Mucosa of gallbladder (tissue), 1 donor: ENCODE data around the gene NDST4. TPM values are rescaled to one million over a fixed set of nuclear protein-coding genes. Genes with fewer than 3 reads are reported as not detected.

Experiments used
- DNase-seq: peaks from one replicate; pipeline ENCODE4 v3.0.0-alpha.2; 2020; ENCODE audit warnings: low spot score
- total RNA-seq: library from RNA; stranded (reverse); gene quantifications from one replicate; pipeline ENCODE4 v1.2.1, GENCODE V29; 2021
- donor health status: DM: no; HTN: no; CAD: no.

Gene NDST4
- total RNA-seq, 1 donor from 2014 or later: 0.40 TPM

DNA sequence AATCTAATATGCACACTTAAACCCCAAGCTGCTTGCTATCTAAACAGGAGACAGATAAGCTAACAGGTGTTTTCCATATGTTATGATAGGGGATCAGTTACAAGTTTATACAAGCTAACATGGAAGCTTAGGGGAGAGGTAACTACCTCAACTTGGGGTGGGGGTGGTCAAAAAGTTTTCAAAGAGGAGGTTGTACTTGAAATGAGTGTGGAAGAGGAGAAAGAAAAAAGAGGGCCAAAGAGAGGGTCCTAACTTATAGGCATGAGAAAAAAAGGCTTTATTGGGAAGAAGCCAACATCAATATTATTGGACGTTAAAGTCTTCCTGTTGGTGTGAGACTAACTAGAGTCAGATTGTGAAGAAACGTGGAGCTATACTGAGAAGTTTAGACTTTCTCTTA lies 205.9 kb downstream of the NDST4 start:
- no peak for DNase-seq

DNA sequence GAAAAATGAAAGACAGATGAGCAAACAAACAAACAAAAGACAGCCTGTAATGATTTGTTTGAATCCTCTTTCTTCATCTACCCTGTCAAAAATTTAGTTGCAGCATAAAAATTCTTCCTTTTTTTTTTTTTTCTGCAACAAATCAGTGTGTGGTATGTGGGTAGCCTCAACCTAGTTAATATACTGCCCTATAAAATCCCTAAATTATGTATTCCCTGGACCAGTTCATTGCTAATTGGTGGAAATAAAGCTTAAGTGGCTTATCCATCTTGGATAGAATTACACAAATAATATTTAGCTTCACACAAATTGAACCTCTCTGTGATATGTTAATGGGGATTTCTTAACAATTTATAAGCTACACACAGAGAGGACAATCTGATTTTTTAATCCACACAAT lies 208.4 kb downstream of the NDST4 start:
- no peak for DNase-seq

DNA sequence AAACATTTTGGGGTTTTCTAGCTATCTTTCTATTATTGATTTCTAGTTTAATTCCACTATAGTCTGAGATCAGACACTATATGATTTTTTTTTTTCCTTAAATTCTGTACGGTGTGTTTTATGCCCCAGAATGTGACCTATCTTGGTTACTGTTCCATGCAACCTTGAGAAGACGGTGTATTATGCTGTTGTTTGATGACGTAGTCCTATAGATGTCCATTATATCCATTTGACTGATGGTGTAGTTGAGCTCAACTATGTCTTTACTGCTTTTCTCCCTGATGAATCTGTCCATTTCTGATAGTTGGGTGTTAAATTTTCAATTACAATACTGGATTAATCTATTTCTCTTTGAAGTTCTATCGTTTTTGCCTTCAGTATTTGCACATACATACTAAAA lies 212.5 kb downstream of the NDST4 start:
- DNase-seq: no peak

DNA sequence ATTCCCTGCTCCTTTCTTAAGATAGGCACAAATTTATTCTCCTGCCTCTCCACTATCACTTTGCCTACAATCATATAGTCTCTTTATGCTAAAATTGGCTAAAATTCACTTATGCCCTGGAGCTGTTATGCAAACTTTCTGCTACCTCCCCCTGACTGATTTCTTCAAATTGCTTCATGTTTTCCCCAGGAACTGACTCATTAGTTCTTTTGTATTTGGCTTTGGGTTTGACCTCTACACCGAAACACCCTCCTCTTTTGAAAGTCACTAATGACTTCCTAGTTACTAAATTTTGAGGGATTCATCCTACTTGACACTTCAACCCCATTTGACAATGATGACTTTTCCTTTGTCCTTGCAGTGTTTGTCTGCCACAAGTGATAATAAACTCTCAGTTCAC lies 222.6 kb downstream of the NDST4 start:
- no peak for DNase-seq

DNA sequence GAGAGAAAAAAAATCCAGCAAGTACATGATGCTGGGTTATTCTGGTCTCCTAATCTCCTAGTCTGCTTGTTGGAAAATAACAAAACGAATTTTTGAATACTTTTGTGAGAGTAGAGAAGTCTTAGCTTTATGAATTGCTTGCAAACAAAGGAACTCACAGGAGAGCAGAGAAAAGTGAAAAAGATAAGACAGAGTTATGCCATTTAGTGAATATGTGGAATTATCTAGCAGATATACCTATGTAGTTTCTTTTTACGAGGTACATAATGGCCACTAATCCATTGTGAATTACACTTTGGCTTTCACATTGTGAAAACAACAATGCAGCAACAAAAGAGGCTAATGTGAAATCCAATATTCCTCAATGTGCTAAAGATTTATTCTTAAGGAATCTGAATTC lies 226.7 kb downstream of the NDST4 start:
- DNase-seq: no peak

DNA sequence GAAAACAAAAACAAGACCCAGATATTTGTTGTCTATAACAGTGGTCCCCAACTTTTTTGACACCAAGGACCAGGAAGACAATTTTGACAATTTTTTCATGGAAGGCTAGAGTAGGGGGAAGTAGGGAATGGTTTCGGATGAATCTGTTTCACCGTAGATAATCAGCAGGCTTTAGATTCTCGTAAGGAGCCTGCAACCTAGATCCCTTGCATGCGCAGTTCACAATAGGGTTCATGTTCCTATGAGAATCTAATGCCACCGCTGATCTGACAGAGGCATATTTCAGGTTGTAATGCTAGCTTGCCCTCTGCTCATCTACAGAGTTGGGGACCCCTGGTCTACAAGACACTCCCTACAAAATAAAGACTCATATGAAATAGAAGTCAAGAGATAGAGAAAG lies 229.8 kb downstream of the NDST4 start:
- no peak for DNase-seq

DNA sequence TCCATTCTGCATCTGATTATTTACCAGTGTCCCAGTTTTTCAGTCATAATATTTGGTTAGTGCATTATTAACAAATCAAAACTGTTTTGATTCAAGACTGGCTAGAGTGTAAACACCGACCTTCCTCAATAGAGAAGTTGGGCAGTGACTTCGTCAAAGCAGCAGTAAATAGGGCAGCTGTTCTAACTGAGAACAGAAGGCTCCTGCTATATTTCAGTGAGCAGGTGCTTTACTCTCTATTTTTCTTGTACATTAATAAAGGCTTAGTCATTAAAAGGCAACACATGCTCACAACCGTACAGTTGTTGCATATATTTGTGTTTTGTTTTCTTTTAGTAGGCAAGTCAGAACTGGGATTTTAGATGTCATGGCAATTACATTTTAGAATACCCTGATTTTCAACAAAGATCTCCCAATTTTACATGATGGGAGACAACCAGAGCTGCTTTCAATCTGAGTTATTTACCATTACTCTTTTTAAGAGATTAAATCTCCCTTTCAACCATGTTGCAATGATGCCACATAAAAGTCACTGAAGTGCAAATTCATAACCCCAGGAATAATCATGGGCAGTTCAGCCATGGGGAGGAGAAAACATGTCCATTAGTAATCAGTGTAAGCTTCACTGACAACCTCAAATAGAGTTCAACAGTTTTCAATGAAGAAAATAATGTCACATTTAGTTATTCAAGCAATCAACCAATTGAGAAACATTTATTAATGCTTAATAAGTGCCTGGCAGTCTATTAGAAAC lies 233.3 kb downstream of the NDST4 start:
- DNase-seq: no peak

DNA sequence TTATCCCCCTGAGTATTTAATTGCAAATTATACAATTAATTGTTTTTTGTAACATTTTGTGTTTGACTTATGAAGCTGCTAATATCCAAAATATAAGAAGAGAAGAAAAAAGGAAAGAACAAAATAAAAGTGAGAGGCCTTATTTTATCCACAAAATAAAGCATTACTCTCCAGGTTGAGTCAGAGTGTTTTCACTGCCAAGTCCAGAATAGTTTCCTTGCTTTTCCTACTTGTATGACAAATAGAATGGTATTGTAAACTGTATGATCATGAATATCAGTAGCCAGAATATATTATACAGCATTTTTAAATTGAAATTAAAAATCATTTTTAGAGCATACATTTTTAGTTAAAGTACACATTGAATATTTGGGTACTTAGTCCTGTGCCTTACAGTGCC lies 237.8 kb downstream of the NDST4 start:
- no peak for DNase-seq

DNA sequence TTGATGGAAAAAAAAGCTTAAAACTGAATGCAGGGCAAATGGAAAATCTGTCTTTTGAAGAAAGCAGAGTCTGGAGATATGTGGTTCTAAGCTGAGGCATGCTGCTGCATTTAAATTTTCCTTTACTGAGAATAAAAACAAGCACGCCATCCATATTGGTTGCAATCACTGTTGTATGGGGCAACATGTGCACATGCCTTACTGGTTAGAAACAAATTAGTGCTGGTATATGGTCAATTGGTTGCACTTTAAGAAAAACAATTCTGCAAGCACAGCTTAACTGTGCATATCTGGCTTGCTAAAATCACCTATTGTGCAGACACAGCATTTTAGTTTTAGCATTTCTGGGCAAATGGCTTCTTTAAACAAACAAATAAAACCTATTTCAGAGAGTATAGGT lies 239.1 kb downstream of the NDST4 start:
- DNase-seq: no peak

DNA sequence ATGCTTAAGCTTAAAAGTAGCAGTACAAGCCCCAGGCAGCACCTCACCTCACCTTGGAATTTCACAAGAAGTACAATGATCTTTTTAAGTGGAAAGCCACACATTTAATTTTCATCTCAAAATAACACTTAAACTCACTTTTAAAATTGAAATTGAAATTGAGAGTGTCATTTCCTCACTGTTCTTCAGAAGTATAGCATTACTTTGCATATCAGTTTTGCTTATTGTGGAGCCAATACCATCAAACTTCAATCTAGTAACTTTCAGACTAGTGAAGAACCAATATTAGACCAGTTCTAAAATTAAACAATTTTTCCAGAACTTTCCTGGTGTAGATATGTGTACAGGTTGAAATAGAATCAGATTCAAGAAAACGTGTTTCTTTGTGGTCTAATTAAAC lies 242.4 kb downstream of the NDST4 start:
- no peak for DNase-seq

DNA sequence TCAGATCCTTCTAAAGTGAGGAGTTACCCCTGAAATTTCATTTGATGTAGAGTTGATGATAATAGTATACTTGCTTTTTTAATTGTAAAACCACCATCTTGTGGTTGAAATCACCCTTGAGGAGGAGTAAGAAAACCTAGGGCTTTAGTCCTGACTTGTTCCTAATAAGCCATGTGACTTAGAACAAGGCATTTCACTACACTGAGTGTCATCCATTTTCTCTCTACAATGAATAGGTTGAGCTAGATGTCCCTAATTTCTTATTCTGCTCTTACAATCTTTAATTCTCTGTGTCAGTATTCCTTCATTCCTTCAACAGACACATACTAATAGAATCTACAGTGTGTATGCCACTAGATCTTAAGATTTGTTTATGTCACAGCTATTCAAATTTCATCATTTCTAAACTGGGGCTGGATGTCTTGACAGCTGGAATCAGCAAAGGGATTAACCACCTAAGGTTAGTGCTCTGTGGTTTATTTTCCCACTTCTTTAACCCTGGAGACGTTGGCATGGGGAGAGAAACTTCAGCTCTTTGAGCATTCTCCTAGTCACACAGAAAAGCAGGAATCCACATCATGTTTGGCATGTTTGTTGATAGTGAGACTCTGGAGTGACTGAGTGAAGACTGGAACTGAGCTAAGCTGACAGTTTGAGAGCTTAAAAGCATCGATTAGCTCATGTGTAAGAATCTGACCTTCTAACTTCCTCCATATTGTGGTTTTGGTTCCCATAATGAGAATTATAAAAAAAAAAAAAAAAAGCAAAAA lies 246.3 kb downstream of the NDST4 start:
- no peak for DNase-seq

DNA sequence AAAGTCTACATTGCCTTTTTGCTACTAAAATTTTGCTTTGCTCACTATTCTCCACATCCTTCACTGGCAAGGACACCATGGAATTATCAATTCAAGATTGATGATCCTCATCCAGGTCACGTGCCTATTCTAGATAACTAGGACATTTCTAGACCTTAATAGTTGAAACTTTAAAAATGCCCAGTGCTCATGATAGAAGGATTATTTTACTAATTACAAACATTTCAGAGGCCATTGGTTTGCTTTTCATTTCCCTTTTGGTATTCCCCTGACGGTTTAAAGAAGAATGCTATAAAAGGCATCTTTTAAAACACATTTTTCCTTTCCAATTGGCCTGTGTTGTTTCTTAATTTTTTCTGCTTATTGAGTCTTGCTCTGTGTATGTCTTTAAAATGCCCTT lies 249.4 kb downstream of the NDST4 start:
- no peak for DNase-seq

DNA sequence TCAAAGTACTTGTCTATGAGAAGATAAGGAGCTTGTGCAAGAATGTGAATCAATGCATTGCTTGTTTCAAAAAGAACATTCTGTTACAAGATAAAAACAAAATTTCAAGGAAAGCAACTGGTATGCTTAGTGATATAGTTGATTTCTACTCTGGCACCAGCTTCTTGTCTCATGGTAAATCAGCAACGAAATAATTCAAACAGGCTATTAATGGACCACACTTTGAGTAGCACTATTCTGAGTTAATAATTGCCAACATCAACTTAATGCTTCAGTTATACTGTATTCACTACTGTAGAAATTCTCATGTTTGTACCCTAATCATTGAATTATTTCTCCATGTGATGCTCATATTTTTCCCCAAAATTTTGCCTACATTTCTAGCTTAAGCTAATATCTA lies 252.6 kb downstream of the NDST4 start:
- no peak for DNase-seq

DNA sequence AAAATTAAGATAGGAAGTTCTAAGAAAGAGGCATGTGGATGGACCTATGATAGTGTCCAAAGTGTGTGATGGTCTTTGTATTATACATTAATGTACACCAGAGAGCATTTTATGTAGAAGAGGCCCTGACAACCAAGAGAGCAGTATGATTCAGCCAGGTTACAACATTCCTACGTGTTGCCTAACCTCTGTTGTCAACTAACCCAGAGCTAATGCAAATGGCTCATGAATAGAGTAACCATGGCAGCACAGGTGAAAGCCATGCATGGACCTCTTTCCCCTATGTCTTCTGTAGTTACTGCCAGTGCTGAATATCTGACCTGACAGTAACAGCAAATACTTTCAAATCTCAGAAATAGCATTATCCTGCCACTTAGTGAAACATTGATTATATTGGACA lies 255.6 kb downstream of the NDST4 start:
- no peak for DNase-seq

DNA sequence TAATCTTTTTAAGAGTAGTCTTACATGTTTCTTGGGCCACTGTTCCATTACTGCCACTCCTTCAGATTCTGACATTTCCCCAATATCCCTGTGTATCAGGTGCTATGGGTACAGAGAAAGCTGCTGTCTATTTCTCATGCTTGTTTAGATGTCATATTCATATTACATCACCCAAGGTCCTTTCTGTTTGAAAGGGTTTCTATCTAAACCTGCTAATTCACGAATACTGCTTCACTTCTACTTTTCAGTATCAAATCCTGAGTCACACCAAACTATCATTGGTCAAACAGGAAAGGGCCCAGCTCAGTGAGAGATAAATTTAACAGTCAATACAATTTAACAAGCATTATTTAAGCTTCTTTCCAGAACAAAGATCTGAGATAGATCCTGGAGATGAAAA lies 273.4 kb downstream of the NDST4 start:
- no peak for DNase-seq

DNA sequence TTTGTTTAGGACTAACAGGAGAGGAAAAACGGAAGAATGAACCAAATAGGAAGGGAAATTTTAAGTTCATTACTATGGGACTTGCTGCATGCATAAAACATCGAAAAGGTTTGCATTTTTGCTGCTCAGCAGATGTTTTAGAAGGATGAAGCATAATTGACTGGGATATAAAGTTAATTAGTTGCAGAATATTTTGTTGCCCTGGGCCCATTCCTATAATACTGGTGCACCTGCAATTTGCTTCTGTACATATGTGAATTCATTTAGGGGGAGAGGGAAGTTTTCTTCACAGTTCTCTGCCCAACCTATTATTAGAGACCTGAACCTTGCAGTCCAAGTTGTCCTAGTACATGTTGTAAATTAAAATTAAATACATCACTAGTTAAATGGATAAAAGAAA lies 282.8 kb downstream of the NDST4 start:
- DNase-seq: no peak

DNA sequence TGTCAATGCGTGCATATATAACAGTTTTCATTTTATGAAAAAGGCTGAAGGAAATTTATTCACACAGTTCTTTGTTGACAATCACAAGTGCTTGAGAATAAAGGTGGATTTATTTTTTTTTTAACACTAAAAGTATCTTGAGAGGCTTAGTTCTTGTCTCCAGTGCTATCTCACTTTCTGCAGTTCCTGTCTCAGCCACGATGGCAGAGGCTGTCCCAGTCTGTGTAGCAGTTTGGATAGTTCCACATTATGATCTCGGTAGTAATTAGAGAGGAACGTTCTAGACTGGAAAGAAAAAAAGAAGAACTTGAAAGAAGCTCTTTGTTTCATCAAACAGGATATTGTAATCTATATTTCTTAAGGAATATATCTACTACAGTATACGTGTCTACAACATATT lies 285.8 kb downstream of the NDST4 start:
- no peak for DNase-seq

DNA sequence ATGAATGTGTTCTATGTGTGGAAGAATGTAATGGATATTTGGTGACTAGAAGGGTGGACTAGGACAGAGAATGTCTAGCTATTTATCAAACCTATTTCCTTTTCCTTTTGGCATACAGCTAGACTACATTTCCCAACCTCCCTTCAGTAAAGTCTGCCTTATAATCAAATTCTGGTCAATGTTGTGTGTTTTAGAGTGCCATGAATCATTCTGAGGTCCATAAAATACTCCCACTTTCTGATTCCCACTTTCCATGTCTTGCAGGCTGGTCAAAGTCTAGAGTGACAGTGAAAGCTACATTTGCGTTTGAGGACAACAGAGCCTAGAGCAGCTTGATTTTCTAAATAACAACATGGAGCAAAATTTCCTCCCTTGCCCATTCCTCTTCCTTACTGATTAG lies 297.7 kb downstream of the NDST4 start:
- no peak for DNase-seq

DNA sequence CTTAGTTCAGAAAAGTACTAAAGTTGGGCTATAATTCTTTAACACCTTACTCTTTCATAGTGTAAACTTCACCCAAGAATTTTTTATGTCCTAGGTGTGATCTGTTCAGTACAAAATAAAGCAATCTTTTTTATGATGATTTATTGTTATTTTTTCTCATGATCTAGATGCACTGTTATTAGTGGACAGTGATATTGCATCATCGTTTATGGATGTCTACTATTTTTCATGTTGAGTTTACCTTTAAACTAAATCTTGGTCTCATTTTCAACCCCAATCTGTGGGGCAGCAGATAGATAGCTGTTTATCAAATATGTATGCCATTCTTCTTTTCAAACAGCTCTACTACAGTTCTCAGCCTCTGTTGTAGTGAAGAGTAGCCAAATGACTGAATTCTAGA lies 299.5 kb downstream of the NDST4 start:
- DNase-seq: no peak

DNA sequence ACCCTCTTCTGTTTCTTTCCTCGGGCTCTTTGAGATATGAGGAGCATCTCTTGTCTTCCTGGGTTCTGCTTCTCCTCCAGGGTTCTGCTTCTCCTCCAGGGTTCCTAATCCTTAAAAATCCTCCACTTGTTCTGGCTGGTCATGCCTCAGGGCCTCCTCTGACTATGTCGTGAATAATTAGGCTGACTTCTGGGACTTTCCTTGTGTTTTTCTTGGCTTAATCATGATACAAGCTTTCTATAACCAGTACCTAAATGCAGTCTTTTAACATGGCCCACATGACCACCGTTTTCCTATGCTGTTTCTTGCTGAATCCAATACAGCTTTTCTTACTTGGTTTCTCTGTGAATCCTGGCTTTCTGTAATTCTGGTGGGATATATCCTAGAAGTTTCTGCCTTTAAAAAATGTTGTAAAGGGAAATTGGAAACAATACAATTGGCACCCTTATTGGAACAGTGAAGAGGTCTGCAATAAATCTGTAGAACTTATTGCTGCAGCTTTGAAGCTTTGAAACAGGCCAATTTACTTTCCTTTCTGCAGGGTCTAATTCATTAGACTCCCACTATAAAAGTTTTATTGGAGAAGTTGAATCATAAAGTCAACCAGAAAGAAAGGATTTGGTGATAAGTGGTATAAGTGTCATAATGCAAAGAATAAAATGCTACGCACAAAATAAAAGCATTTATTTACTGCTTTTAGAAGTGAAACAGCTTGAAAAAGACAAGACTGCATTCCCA lies 301.7 kb downstream of the NDST4 start:
- DNase-seq: no peak

DNA sequence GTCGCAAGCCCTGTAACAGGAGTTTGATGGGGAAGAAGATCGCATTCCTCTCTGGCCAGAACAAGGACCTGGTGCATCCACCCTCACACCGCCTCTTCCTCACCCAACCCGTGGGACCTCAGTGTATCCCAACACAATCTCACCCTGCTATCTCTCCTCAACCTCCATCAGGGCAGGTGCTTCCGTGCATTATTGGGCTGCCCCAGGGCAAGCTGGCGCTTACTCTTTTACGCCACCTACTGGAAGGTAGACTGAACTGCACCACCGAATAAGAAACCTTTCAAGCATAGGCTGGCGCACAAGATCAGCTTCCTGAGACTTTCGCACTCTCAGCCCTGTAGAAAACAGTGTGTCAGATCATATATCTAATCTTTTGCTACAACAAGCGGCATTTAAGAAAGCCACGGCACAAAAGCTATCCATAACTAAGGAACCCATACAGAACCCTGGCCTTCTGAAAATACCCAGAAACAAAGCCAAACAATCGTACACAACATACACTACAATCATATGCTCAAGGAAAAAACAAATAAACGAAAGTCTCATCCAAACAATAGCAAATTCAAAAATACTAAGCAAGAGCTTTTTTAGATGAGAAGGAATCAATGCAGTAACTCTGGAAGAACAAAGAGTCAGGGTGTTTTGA lies 305.5 kb downstream of the NDST4 start:
- DNase-seq: no peak

DNA sequence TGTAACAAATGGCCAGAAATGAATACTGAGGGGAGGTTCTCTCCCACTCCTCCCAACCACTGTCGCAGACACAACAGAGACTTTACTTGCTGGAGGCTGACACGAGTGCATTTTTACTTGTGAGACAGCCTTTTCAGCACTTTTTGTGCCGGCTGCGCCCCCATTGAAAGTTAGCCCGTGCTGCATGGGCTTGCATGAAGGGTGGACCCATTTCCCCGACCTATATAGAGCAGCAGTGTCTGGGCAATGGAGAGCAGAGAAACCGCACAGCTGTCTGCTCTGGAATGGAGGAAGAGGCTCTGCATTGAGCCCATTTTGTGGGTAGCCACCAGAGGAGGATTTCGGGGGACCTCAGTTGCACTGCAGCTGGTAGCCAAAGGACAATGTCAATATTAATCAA lies 306.1 kb downstream of the NDST4 start:
- DNase-seq: no peak
